NAMALWA (cell line): ENCODE measurements around the gene TM4SF1.
"Not testable (repeated sequence)": the region's sequence is repeated elsewhere in the genome, so short reads cannot be mapped to it uniquely, and the experiment has no call there.

ENCODE experiments used
- DNase-seq: peaks from one replicate; pipeline ENCODE4 v3.0.0-alpha.2; 2015; ENCODE audit warnings: low spot score

Gene TM4SF1

DNA sequence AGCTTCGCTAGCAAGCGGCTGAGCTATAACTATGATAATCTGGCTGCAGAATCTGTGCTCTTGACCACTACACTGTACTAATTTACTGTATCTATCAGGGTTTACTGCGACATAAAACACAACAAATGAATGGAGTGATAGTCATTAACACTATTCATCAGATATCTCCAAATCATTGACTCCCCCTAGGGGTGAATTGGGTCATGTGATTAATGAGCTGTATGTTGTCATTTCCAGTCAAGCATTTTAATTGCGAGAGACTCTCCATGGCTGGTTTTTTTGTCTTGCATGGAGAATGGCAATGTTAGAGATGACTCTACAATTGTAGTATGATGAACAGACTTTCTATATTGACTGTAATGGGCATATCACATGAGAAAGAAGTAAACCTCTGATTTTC is 33.5 kb downstream of the TM4SF1 start:
- peak; percentile 64 for DNase-seq

DNA sequence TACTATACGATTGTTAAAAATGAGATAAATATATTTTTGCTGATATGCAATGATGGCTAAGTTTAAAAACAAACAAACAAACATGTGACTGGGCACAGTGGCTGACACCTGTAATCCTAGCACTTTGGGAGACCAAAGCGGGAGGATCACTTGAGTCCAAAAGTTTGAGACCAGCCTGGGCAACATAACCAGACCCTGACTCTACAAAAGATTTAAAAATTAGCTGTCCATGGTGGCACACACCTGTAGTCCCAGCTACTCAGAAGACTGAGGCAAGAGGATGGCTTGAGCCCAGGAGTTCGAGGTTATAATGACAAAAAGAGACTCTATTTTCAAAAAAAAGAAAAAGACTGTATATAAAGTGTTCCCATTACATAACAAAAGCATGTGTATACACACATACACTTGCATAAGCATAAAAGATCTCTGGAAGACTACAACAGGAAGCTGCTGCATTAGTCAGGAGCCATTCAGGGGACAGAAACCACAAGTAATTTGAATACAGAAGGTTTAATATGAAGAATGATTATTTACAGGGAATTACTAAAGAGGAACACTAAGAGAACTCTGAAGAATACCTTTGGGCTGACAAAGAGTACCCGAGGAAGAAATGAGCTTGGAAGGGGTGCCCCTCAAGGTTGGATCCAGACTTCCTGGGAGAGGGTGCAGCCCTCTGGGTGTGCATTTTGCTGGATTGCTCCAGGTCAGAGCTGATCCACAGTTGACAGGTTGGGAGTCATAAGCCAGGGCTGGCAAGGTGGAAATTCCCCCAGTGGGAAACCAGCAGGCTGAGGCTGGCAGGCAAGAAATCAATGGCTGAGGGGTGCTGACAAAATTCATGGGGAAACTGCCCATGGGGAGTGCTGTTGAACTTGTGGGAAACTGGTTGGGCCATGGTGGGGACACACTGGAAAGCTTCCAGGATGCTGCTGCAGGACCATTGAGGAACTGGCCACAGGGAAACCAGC is 34.8 kb downstream of the TM4SF1 start:
- DNase-seq, result no peak

GRCh38 chr3:149340310-149340933 is 37.0 kb downstream of the TM4SF1 start:
- no peak for DNase-seq

DNA sequence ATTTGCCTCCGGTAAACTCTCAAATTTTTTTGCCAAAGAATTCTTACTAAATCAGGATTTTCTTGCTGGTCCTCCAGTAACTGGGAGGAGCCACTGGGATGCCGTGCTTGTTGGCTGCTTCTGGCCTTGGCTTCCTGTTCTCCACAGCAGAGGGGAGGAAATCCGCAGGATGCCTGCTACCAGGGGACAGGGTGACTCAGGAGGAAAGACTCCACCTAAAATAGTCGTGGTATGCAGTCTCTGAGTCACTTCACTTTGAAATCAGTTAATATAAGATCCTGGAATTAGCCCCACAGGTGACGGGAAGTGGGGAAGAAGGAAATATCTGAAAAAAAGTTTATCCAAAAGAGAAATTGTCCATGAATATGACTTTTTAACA is 37.5 kb downstream of the TM4SF1 start:
- DNase-seq, result no peak

DNA sequence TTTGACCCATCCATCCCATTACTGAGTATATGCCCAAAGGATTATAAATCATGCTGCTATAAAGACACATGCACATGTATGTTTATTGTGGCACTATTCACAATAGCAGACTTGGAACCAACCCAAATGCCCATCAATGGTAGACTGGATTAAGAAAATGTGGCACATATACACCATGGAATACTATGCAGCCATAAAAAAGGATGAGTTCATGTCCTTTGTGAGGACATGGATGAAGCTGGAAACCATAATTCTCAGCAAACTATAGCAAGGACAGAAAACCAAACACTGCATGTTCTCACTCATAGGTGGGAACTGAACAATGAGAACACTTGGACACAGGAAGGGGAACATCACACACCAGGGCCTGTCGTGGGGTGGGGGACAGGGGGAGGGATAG is 40.0 kb downstream of the TM4SF1 start:
- not testable (repeated sequence) for DNase-seq

- no peak for DNase-seq
These were observed 40.5 kb downstream of the TM4SF1 start for GRCh38 chr3:149336925-149337324.

- DNase-seq, result no peak
These were observed 44.1 kb downstream of the TM4SF1 start, which contains the start of gene TM4SF18 for GRCh38 chr3:149333176-149333859. Gene TM4SF18 (minus strand): TSS chr3:149333636. CDS start chr3:149333382, 254 bp downstream.

GRCh38 chr3:149332771-149333170 is 44.7 kb downstream of the TM4SF1 start:
- DNase-seq, result no peak

- no peak for DNase-seq
These were observed 45.2 kb downstream of the TM4SF1 start for GRCh38 chr3:149332227-149332765.

DNA sequence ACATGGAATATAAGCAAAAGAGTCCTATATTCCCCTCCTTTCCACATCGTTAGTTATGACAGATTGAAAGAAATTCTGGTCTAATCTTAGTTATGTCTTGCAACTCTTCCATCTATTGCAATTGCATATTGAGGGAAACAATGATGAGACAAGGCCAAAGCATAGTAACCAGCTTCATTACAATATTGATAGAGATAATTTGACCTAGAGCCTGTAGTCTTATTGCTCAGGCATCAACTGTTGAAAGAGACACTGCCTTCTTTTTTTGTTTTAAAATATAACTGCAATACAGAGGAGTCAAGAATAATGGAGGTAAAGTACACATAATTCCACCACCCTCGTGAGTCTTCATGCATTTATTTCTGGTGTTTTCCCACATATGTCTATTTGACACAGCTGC is 46.1 kb downstream of the TM4SF1 start:
- DNase-seq, result no peak

DNA sequence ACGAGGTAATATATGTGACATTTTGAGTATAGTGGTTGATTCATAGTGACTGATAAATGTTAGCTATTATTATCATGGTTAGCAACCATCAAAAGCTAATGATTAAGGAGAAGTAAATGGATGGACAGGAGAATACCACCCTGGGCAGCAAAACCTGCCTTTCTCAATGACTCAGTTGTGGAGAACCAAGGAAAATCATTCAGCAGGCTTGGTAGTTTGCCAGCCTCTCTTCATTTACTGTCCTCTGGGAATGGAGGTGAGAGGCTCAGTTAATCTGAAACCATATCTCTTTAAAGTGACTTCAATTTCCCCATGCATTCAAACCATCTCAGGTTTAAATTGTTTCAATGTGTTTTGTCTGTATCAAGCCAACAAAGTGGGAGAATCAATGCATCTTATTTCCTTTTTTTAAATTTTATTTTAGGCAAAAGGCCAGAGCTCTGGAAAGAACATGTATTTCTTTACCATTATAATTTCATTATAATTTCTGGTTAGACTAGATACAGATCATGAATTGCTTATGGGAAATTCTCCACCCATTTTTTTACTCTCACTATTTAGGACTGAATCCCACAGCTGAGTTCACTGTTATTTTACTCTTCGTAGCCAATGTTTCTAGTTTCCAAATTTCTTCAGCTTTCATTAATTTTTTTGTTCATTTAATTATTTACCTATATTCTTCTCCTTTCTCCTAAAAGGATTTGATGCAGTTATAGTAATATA is 46.7 kb downstream of the TM4SF1 start:
- no peak for DNase-seq

DNA sequence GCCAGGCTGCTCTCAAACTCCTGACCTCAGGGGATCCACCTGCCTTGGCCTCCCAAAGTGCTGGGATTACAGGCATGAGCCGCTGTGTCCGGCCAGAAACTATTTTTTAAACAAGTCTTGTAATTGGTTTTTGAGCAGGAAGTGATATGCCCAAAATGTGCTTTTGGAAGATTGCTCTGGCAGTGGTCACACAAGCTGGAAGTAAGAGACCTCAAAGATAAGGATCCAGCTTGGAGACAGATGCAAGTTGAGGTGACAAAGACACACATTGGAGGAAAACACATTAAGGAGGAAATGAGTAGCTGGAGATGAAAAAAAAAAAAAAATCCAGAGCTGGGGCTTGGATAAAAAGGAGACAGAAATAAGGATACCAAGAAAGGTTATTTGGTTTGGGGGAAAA is 50.3 kb downstream of the TM4SF1 start:
- no peak for DNase-seq

GRCh38 chr3:149325581-149325980 is 51.9 kb downstream of the TM4SF1 start:
- no peak for DNase-seq

DNA sequence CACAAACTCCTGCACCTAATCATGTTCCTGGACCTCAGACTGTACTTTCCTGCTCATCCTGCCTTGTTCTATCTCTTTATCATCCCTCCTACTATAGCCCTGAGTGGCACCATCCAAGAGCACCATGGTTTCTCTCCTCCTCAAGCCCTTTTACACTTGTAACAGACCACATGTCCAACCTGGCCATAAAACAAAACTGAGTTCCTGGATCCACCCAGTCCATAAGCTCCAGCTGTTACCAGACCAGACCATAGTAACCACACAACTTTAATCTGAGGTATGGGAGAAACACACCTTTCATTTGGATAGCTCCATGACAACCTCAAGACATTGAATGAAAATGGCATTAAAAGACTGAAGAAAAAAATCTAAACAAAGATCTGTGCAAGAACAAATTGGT is 53.1 kb downstream of the TM4SF1 start:
- no peak for DNase-seq

DNA sequence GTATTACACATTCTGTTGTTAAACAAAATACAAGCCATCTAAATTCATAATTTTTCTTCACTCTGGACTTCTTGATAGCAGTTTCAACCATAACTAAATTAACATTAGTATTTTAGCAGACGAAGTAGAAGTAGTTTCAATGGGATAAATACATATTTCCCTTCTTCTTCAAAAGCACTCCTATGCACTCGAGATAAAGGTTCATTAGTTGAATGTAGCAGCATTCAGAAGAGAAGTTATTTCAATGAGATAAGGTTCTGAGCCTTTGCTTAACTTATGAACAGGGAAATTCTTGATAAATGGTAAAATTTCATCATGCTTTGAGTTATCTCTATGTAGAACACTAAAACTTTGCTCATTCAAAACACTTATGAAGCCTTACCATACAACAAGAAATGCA is 55.8 kb downstream of the TM4SF1 start:
- DNase-seq, result no peak

DNA sequence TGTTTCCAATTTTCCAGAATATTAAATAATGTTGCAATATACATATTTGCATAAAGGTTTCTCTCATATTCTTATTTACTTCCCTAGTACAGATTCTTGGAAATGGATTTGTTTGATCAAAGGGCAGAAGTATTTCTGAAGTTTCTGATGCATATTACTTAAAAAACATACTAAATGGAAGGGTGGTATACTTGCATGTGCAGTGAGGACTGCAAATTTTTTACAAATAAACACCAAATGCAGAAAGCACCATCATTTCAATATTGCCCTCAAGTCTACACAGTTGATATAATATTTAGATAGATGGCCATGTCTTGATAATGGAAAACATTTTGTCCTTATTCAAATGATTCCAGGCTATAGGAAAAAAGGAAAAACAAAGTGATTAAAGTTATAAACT is 56.3 kb downstream of the TM4SF1 start:
- DNase-seq, result no peak

DNA sequence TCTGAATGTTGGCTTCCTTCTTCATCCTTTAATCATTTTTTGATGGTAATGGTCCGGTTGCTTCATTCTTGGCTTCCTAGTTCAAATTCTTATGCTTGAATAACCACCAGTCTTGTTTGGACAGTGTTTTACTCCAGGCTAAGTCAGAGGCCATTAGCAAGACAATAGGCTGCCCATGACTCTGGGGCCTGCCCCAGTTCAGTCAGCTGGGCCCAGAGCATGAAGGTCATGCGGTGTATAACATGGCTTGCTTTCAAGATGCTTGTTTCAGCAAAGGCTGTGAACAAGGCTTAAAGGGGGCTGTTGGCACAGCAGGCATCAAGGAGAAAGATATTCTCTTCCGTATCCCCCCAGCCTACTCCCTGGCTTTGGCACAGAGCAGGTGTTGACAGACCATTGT is 57.7 kb downstream of the TM4SF1 start:
- DNase-seq, result no peak
